ENCODE results near the gene SDK2. TPM values are rescaled to one million over a fixed set of nuclear protein-coding genes. Genes with fewer than 3 reads are reported as not detected.

The SDK2 gene
- total RNA-seq, 1 donor from 2014 or later = 31.2 TPM

DNA sequence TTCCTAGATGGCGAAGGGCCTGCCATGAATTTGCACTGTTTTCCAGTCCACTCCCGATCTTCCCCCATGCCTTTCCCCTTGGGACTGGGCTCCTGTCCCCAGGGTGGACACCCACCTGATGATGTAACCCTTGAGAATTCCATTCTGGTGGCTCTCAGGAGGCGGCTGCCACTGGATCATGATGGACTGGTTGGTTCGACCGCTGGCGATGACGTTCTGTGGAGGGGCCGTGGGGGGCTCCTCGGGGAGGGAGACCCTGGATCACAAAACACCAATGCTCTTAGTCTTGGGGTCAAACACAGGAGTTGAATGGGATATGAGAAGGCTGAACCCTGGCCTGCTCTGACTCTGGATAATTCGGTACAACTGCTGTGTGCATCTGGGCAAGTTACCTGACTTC lies 225.2 kb downstream of the SDK2 start:
- TF ChIP-seq, protein P1, sequence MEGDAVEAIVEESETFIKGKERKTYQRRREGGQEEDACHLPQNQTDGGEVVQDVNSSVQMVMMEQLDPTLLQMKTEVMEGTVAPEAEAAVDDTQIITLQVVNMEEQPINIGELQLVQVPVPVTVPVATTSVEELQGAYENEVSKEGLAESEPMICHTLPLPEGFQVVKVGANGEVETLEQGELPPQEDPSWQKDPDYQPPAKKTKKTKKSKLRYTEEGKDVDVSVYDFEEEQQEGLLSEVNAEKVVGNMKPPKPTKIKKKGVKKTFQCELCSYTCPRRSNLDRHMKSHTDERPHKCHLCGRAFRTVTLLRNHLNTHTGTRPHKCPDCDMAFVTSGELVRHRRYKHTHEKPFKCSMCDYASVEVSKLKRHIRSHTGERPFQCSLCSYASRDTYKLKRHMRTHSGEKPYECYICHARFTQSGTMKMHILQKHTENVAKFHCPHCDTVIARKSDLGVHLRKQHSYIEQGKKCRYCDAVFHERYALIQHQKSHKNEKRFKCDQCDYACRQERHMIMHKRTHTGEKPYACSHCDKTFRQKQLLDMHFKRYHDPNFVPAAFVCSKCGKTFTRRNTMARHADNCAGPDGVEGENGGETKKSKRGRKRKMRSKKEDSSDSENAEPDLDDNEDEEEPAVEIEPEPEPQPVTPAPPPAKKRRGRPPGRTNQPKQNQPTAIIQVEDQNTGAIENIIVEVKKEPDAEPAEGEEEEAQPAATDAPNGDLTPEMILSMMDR (conservative IDR thresholded peaks at IDR 0.05) = no peak
- H3K27ac Mint-ChIP-seq (ENCODE audit: unreplicated experiment) = no peak overlapping the region

DNA sequence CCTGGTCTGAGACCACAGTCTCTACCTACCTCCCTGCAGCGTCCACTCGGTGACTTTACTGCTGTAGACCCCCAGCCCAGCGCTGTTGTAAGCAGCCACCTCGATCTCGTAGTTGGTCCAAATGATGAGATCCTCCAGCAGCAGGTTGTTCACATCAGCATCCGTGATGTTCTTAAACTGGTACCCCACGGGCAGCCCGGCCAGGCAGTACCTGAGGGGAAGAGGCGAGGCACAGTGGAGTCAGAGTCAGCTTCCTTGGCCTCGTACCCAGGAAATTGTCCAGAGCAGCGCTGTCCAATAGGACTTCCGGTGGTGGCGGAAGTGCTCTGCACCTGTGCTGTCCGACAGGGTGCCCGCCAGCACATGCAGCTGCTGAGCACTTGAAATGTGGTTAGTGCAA lies 228.5 kb downstream of the SDK2 start:
- Mint-ChIP-seq H3K27me3 (ENCODE audit: low read depth) (no peaks in the 10 kb centered on the region), H3K36me3 (ENCODE audit: low read depth) (peaks cover 25% of the 10 kb centered on the region), H3K4me3 (no peak overlapping the region), H3K27ac (ENCODE audit: unreplicated experiment) (no peak overlapping the region), H3K9me3 (no peaks in the 10 kb centered on the region), H3K4me1 (peaks cover 17% of the 10 kb centered on the region)
- DNase-seq (ENCODE audit: low read depth, low spot score) = no peak
- TF ChIP-seq, protein P1 (conservative IDR thresholded peaks at IDR 0.05) = no peak

More for the DNA sequence above, 225.2 kb downstream of the SDK2 start:
- Mint-ChIP-seq H3K27me3 (ENCODE audit: low read depth) (no peaks in the 10 kb centered on the region), H3K9me3 (no peaks in the 10 kb centered on the region), H3K4me1 (peaks cover 2% of the 10 kb centered on the region), H3K36me3 (ENCODE audit: low read depth) (peaks cover 17% of the 10 kb centered on the region), H3K4me3 (no peak overlapping the region)
- DNase-seq (ENCODE audit: low read depth, low spot score) = no peak

DNA sequence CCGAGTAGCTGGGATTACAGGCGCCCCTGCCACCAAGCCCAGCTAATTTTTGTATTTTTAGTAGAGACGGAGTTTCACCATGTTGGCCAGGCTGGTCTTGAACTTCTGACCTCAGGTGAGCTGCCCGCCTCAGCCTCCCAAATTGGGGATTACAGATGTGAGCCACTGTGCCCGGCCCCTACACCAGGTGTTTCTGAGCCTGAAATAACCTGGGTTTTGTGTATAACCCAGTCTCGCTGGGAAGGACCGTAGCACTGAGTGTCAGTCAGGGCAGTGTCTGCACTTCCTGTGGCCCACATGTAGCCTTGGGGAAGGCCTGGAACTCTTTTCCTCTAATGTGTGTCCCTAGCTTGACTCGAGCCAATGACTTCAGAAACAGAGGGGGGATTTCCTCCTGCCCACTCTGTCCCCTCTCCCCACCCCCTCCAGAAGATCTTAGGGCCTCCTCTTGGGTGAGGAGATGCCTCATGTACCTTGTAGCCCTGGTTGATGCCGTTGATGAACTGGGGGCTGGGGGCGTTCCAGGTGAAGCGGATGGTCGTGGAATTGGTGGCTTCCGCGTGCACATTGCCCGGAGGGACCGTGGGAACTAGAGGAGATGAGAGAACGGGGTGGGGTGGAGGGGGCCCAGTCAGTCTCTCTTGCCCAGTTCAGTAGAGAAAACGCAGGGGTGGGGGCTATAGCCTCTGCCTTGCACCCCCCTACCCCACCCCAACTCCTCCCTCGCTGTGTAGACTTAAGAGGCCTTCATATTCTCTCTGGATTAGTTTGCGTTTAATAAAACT lies 229.9 kb downstream of the SDK2 start:
- H3K9me3 Mint-ChIP-seq = no peaks in the 10 kb centered on the region
- no peak overlapping the region for H3K27ac Mint-ChIP-seq (ENCODE audit: unreplicated experiment)
- H3K4me3 Mint-ChIP-seq = no peak overlapping the region
- peaks cover 25% of the 10 kb centered on the region for H3K36me3 Mint-ChIP-seq (ENCODE audit: low read depth)
- TF ChIP-seq, protein P1 (conservative IDR thresholded peaks at IDR 0.05) = no peak
- peaks cover 31% of the 10 kb centered on the region for H3K4me1 Mint-ChIP-seq
- no peak for DNase-seq (ENCODE audit: low read depth, low spot score)
- H3K27me3 Mint-ChIP-seq (ENCODE audit: low read depth) = no peaks in the 10 kb centered on the region

DNA sequence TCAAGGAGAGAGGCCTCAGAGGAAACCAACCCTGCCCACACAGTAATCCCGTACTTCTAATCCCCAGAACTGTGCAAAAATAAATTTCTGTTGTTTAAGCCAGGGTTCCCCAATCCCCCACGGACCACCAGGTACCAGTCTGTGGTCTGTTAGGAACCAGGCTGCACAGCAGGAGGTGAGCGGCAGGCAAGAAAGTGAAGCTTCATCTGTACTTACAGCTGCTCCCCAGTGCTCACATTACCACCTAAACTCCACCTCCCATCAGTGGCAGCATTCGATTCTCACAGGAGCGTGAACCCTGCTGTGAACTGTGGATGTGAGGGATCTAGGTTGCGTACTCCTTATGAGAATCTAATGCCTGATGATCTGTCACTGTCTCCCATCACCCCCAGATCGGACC lies 231.3 kb downstream of the SDK2 start:
- Mint-ChIP-seq H3K4me1 (peaks cover 40% of the 10 kb centered on the region), H3K4me3 (no peak overlapping the region), H3K27ac (ENCODE audit: unreplicated experiment) (no peak overlapping the region), H3K36me3 (ENCODE audit: low read depth) (peaks cover 21% of the 10 kb centered on the region), H3K27me3 (ENCODE audit: low read depth) (no peaks in the 10 kb centered on the region), H3K9me3 (no peaks in the 10 kb centered on the region)
- TF ChIP-seq, protein P1 (conservative IDR thresholded peaks at IDR 0.05) = no peak
- DNase-seq (ENCODE audit: low read depth, low spot score) = no peak

DNA sequence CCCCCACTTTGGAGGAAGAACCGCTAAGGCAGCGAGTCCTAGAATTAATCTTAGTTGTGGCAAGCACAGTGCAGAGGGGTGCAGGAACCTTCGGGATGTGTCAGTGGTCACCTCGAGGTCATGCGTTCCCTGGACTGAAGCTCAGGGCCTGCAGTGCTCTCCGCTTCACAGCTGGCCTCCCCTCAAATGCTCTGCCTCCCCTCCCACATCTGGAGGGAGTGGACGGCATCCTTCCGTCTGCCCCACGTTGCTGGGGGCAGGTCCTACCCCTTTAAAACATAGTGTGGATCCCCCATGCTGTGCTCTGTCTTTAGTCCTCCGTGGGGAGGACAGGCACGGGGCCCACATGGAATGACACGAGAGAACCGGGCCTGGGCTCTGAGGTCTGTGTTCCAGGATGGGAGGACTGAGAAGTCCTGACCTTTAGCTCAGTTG lies 232.9 kb downstream of the SDK2 start:
- TF ChIP-seq, protein P1 (conservative IDR thresholded peaks at IDR 0.05) = no peak
- Mint-ChIP-seq H3K27ac (ENCODE audit: unreplicated experiment) (peak overlapping the region; percentile 98), H3K36me3 (ENCODE audit: low read depth) (peaks cover 21% of the 10 kb centered on the region), H3K27me3 (ENCODE audit: low read depth) (no peaks in the 10 kb centered on the region), H3K4me3 (peak overlapping the region; percentile 57), H3K9me3 (no peaks in the 10 kb centered on the region), H3K4me1 (peaks cover 40% of the 10 kb centered on the region)
- DNase-seq (ENCODE audit: low read depth, low spot score) = no peak
